Activated CD4-positive, alpha-beta memory T cell treated with anti-CD3 and anti-CD28 coated beads, Interleukin-2, amount 10 ng/mL, durations not matched to agents 7 days and 5 days (primary cell): ENCODE results near the gene KDM6A. TPM values are rescaled to one million over a fixed set of nuclear protein-coding genes. Genes with fewer than 3 reads are reported as not detected.
"Not testable (repeated sequence)": the region's sequence is repeated elsewhere in the genome, so short reads cannot be mapped to it uniquely, and the experiment has no call there.

Source experiments
- CTCF ChIA-PET: fragments of 350-600 bp; sonication (Branson Sonifier 250); formaldehyde crosslinking; loops from one replicate; lab custom pipeline; 2021; ENCODE audit warnings: antibody characterized with exemption, inconsistent platforms; lab: Charles Lee
- POLR2A ChIA-PET: fragments of 350-600 bp; sonication (Branson Sonifier 250); formaldehyde crosslinking; loops from one replicate; lab custom pipeline; 2021; ENCODE audit warnings: antibody characterized with exemption; lab: Charles Lee
- DNase-seq: peaks from one replicate; pipeline ENCODE4 v3.0.0-alpha.2; 2020
- H3K27ac Mint-ChIP-seq: one replicate; pipeline ENCODE4 v1.8.0; 2021; ENCODE audit warnings: mild to moderate bottlenecking, mixed read lengths
- H3K27me3 Mint-ChIP-seq: one replicate; pipeline ENCODE4 v1.8.0; 2021; ENCODE audit warnings: mixed read lengths
- H3K36me3 Mint-ChIP-seq: one replicate; pipeline ENCODE4 v1.8.0; 2021; ENCODE audit warnings: low read depth, mixed read lengths
- H3K4me1 Mint-ChIP-seq: one replicate; pipeline ENCODE4 v1.8.0; 2021; ENCODE audit warnings: mixed read lengths
- H3K4me3 Mint-ChIP-seq: one replicate; pipeline ENCODE4 v1.8.0; 2021; ENCODE audit warnings: mild to moderate bottlenecking, mixed read lengths
- H3K9me3 Mint-ChIP-seq: one replicate; pipeline ENCODE4 v1.8.0; 2021; ENCODE audit warnings: mixed read lengths
- total RNA-seq, 2 experiments: library from RNA; stranded (reverse); gene quantifications; one replicate each; pipeline ENCODE4 v1.2.3, GENCODE V29; 2021

Gene KDM6A
- total RNA-seq, 2 experiments from 2014 or later = 27.2 to 28.0 TPM

GRCh38 chrX:45063319-45064095 lies 190.5 kb downstream of the KDM6A start:
- Mint-ChIP-seq H3K27ac (no peak overlapping the region), H3K4me3 (no peak overlapping the region), H3K9me3 (no peaks in the 10 kb centered on the region), H3K36me3 (peaks cover 43% of the 10 kb centered on the region), H3K4me1 (peaks cover under 1% of the 10 kb centered on the region), H3K27me3 (no peaks in the 10 kb centered on the region)
- ChIA-PET POLR2A (no interaction called here), CTCF (no interaction called here)
- DNase-seq = no peak

DNA sequence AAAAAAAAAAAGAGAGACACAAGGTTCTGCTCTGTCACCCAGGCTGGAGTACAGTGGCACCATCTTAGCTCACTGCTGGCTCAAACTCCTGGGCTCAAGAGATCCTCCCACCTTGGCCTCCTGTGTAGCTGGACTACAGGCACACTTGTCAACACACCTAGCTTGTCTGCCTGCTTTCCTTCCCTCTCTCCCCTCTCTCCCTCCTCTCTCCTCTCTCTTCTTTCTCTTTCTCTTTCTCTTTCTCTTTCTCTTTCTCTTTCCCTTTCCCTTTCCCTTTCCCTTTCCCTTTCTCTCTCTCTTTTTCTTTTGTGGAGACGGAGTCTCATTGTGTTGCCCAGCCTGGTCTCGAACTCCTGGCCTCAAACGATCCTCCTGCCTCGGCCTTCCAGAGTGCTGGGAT lies 195.6 kb downstream of the KDM6A start:
- H3K36me3 Mint-ChIP-seq = peaks cover 44% of the 10 kb centered on the region
- peak overlapping the region; percentile 62 for H3K27ac Mint-ChIP-seq
- POLR2A ChIA-PET = interaction anchor here (0.8 to 5.7 kb wide), 2 partner anchors 12 to 195 kb away, joined by 3 to 36 read pairs; partner anchors contain the start of gene KDM6A
- CTCF ChIA-PET = no interaction called here
- peaks cover 35% of the 10 kb centered on the region for H3K4me1 Mint-ChIP-seq
- no peak for DNase-seq
- peak overlapping the region; percentile 50 for H3K4me3 Mint-ChIP-seq
- no peaks in the 10 kb centered on the region for H3K27me3 Mint-ChIP-seq
- no peaks in the 10 kb centered on the region for H3K9me3 Mint-ChIP-seq

- POLR2A ChIA-PET = interaction anchor here (0.5 to 5.7 kb wide), 2 partner anchors 197 to 818 kb away, joined by 3 to 36 read pairs; partner anchors contain the start of gene KDM6A
- Mint-ChIP-seq H3K27ac (peak overlapping the region; percentile 74), H3K36me3 (peaks cover 29% of the 10 kb centered on the region), H3K4me3 (no peak overlapping the region), H3K9me3 (no peaks in the 10 kb centered on the region), H3K4me1 (peaks cover 48% of the 10 kb centered on the region), H3K27me3 (no peaks in the 10 kb centered on the region)
- DNase-seq = no peak
- CTCF ChIA-PET = interaction anchor here (0.7 to 0.9 kb wide), 2 partner anchors 195 to 215 kb away, joined by 3 read pairs; no protein-coding TSS in a partner anchor
Observed at GRCh38 chrX:45070116-45071007, 197.4 kb downstream of the KDM6A start.

GRCh38 chrX:45073011-45073410 lies 200.0 kb downstream of the KDM6A start:
- H3K4me3 Mint-ChIP-seq, DNase-seq, POLR2A ChIA-PET, H3K9me3 Mint-ChIP-seq, H3K27me3 Mint-ChIP-seq, CTCF ChIA-PET: not testable (repeated sequence)
- Mint-ChIP-seq H3K36me3 (peaks cover 29% of the 10 kb centered on the region), H3K27ac (peak overlapping the region; percentile 31), H3K4me1 (peaks cover 59% of the 10 kb centered on the region)

DNA sequence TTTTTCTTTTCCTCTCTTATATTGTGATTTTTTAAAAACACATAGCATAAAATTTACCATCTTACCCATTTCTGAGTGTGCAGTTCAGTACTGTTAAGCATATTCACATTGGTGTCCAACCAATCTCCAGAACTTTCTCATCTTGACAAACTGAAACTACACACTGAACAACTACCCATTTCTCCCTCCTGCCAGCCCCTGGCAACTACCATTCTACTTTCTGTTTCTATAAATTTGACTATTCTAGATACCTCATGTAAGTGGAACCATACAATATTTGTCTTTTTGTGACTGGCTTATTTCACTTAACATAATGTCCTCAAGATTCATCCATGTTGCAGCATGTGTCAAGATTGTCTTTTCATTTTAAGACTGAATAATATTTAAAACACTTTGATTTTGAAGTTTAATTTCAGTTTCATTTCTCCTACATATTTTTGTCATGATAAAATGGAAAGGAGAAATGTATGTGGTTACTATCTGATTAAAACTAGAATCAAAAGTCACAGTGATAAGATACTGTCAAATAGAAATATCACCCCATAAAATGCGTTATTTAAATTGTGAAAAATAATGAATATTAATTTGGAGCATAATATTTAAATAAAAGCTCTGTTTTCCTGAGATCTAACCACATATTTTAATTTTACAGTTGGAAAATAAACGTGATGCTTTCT lies 204.9 kb downstream of the KDM6A start:
- Mint-ChIP-seq H3K36me3 (peaks cover 19% of the 10 kb centered on the region), H3K27ac (peak overlapping the region; percentile 79), H3K27me3 (no peaks in the 10 kb centered on the region), H3K9me3 (no peaks in the 10 kb centered on the region), H3K4me1 (peaks cover 37% of the 10 kb centered on the region), H3K4me3 (peak overlapping the region; percentile 57)
- DNase-seq = no peak
- ChIA-PET CTCF (no interaction called here), POLR2A (no interaction called here)

DNA sequence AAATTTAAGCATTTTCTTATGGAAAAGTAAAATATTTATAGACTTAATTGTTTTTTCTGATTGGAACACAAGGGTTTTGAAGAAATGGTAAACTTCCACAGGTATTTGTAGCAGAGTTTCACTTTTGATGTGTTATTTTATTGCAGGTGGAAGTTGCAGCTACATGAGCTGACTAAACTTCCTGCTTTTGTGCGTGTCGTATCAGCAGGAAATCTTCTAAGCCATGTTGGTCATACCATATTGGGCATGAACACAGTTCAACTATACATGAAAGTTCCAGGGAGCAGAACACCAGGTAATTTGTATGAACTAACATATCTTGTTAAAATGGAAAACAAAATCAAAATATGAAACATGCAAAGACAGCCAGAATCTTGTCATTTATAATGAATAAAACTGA lies 210.3 kb downstream of the KDM6A start:
- peak overlapping the region; percentile 56 for H3K27ac Mint-ChIP-seq

GRCh38 chrX:45110494-45110893 lies 237.5 kb downstream of the KDM6A start:
- Mint-ChIP-seq H3K27ac (no peak overlapping the region), H3K9me3 (peaks cover 4% of the 10 kb centered on the region), H3K4me1 (no peaks in the 10 kb centered on the region), H3K4me3 (no peak overlapping the region), H3K36me3 (peaks cover 24% of the 10 kb centered on the region), H3K27me3 (no peaks in the 10 kb centered on the region)
- ChIA-PET POLR2A (no interaction called here), CTCF (interaction anchor here (0.6 kb wide), 1 partner anchor 545 kb away, joined by 3 read pairs; no protein-coding TSS in a partner anchor)
- no peak for DNase-seq

More for the DNA sequence above, 210.3 kb downstream of the KDM6A start:
- DNase-seq = no peak
- ChIA-PET POLR2A (no interaction called here), CTCF (no interaction called here)
- Mint-ChIP-seq H3K36me3 (peaks cover 31% of the 10 kb centered on the region), H3K9me3 (no peaks in the 10 kb centered on the region), H3K4me1 (peaks cover 17% of the 10 kb centered on the region), H3K4me3 (no peak overlapping the region), H3K27me3 (no peaks in the 10 kb centered on the region)

DNA sequence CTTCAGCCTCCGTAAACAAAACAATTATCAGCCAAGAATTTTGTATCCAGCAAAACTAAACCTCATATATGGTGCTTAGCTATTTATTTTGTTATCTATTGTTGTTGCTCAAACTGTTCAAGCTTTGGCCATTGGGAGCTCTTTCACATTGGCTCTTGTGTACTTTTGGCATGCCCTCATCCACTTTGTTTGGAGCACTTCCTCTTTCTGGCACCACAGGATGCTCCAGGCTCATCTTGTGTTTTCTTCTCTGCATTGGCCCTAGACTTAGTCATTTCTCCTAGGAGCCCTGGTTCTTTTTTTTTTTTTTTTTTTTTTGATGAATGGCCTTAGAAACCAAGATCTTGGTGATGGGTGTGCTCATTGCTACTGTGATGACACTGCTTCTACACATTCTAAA lies 253.2 kb downstream of the KDM6A start:
- Mint-ChIP-seq H3K36me3 (no peaks in the 10 kb centered on the region), H3K4me1 (no peaks in the 10 kb centered on the region), H3K9me3 (peaks cover 5% of the 10 kb centered on the region), H3K27me3 (peaks cover 3% of the 10 kb centered on the region), H3K4me3 (no peak overlapping the region), H3K27ac (no peak overlapping the region)
- ChIA-PET POLR2A (no interaction called here), CTCF (no interaction called here)
- no peak for DNase-seq

DNA sequence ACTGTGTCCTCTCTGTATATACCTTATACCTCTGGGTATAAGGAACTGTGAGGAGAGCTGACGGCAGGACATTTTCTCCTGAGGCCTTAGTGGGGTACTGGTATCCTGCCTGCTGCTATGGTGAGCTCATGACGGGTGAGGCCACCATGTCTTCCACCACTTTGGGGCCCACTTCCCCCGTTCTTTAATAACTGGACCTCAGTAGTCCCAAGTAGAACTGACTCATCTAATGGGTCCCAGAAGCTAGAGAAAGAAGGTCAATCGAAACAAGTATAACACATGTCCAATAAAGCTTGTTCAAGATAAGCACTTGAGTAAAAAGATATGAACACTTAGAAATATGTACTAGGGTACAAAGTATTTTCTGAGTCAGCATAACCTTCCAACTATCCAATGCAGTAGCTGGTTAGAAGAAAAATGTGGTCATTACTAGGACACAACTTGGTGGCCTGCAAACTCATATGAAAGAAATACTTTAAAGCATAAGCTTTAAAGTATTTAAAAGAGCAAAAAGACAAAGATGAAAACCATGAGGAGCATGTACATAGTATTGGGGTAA lies 256.0 kb downstream of the KDM6A start:
- Mint-ChIP-seq H3K4me1 (no peaks in the 10 kb centered on the region), H3K27ac (no peak overlapping the region), H3K4me3 (no peak overlapping the region), H3K27me3 (no peaks in the 10 kb centered on the region), H3K36me3 (no peaks in the 10 kb centered on the region), H3K9me3 (peaks cover 5% of the 10 kb centered on the region)
- no peak for DNase-seq
- POLR2A ChIA-PET = no interaction called here
- CTCF ChIA-PET = interaction anchor here (0.6 kb wide), 1 partner anchor 455 kb away, joined by 3 read pairs; no protein-coding TSS in a partner anchor

DNA sequence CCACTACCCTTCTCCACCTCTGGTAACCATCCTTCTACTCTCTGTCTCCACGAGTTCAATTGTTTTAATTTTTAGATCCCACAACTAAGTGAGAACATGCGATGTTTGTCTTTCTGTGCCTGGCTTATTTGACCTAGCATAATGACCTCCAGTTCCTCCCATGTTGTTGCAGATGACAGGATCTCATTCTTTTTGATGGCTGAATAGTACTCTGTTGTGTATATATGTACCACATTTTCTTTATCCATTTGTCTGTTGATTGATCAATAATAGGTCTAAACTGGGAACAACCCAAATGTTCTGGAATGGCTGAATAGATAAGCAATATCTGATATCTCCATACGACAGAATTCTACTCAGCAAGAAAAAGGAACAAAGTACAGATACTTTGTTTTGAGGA lies 260.5 kb downstream of the KDM6A start:
- Mint-ChIP-seq H3K4me3 (no peak overlapping the region), H3K36me3 (no peaks in the 10 kb centered on the region), H3K4me1 (no peaks in the 10 kb centered on the region), H3K27ac (no peak overlapping the region), H3K9me3 (peaks cover 1% of the 10 kb centered on the region), H3K27me3 (no peaks in the 10 kb centered on the region)
- no peak for DNase-seq
- POLR2A ChIA-PET = no interaction called here
- CTCF ChIA-PET = no interaction called here

DNA sequence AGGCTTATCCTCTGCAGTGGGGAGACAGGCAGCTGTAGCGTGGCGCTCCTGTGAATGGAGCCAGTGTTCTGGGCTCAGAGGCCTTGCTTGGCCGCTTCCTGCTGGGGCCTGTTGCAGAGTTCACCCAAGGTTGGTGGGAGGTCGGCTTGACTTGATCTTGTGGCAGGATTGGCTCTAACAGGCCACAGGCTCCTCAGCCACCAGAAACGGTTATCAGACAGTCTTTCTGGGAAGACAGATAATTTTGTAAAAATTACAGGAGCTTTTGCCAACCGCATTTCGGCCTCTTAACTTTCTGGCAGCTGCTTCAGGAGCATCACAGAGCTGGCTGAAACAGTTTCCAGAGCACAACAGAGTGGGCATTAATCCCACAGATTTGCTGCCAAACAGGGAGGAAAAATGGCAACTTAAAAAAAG lies 261.3 kb downstream of the KDM6A start:
- H3K4me3 Mint-ChIP-seq = no peak overlapping the region
- DNase-seq = no peak
- H3K9me3 Mint-ChIP-seq = no peaks in the 10 kb centered on the region
- POLR2A ChIA-PET = no interaction called here
- CTCF ChIA-PET = no interaction called here
- no peaks in the 10 kb centered on the region for H3K36me3 Mint-ChIP-seq
- no peaks in the 10 kb centered on the region for H3K4me1 Mint-ChIP-seq
- H3K27me3 Mint-ChIP-seq = no peaks in the 10 kb centered on the region
- H3K27ac Mint-ChIP-seq = no peak overlapping the region

GRCh38 chrX:45134775-45135174 lies 261.8 kb downstream of the KDM6A start:
- Mint-ChIP-seq H3K27me3 (no peaks in the 10 kb centered on the region), H3K36me3 (no peaks in the 10 kb centered on the region), H3K27ac (no peak overlapping the region), H3K4me1 (no peaks in the 10 kb centered on the region), H3K4me3 (no peak overlapping the region), H3K9me3 (no peaks in the 10 kb centered on the region)
- ChIA-PET POLR2A (no interaction called here), CTCF (no interaction called here)
- DNase-seq = no peak
